Neural cell (in vitro differentiated cells): ENCODE measurements around the gene ADNP2.

Source experiments
- CTCF ChIP-seq: fragments of 450-650 bp; IDR thresholded peaks from 2 replicates; pipeline ENCODE4 v1.5.1; 2014; ENCODE audit warnings: antibody characterized with exemption, mild to moderate bottlenecking, moderate library complexity; ENCODE audit not compliant: poor library complexity, severe bottlenecking
- EP300 ChIP-seq: fragments of 450-650 bp; conservative IDR thresholded peaks from 2 replicates; pipeline ENCODE4 v1.6.1; 2014; ENCODE audit warnings: antibody characterized with exemption, mild to moderate bottlenecking, moderate library complexity; ENCODE audit not compliant: poor library complexity, severe bottlenecking
- EZH2 ChIP-seq: fragments of 200-600, 300-800 bp; shearing (Covaris generic), sonication (generic); IDR thresholded peaks from 2 replicates; pipeline ENCODE4 v1.6.1; 2014; ENCODE audit warnings: antibody characterized with exemption, low read length, borderline replicate concordance, mild to moderate bottlenecking; ENCODE audit not compliant: insufficient read depth, poor library complexity, severe bottlenecking
- MXI1 ChIP-seq: fragments of 450-650 bp; conservative IDR thresholded peaks from 2 replicates; pipeline ENCODE4 v1.6.1; 2014; ENCODE audit warnings: antibody characterized with exemption, mild to moderate bottlenecking; ENCODE audit not compliant: poor library complexity, severe bottlenecking
- POLR2AphosphoS5 ChIP-seq: IDR thresholded peaks from 2 replicates; pipeline ENCODE4 v1.6.1; 2012
- REST ChIP-seq: IDR thresholded peaks from 2 replicates; pipeline ENCODE4 v1.6.1; 2012; ENCODE audit warnings: borderline replicate concordance
- SMC3 ChIP-seq: fragments of 450-650 bp; conservative IDR thresholded peaks from 2 replicates; pipeline ENCODE4 v1.6.1; 2014; ENCODE audit warnings: antibody characterized with exemption, mild to moderate bottlenecking, moderate library complexity; ENCODE audit not compliant: poor library complexity

- no peak for TF ChIP-seq CTCF
- no peak for TF ChIP-seq SMC3
- no peak for TF ChIP-seq EZH2
- no peak for TF ChIP-seq POLR2AphosphoS5
- no peak for TF ChIP-seq EP300
- TF ChIP-seq MXI1: no peak
- no peak for TF ChIP-seq REST
Measured at GRCh38 chr18:80077873-80078272, 31.2 kb upstream of the ADNP2 start.
